NCI-H128 (cell line): ENCODE data around the gene SYNM.

Source experiments
- DNase-seq: peaks from one replicate; lab custom pipeline; 2025; ENCODE audit not compliant: unreplicated experiment; lab: John Stamatoyannopoulos, UW

SYNM gene

DNA sequence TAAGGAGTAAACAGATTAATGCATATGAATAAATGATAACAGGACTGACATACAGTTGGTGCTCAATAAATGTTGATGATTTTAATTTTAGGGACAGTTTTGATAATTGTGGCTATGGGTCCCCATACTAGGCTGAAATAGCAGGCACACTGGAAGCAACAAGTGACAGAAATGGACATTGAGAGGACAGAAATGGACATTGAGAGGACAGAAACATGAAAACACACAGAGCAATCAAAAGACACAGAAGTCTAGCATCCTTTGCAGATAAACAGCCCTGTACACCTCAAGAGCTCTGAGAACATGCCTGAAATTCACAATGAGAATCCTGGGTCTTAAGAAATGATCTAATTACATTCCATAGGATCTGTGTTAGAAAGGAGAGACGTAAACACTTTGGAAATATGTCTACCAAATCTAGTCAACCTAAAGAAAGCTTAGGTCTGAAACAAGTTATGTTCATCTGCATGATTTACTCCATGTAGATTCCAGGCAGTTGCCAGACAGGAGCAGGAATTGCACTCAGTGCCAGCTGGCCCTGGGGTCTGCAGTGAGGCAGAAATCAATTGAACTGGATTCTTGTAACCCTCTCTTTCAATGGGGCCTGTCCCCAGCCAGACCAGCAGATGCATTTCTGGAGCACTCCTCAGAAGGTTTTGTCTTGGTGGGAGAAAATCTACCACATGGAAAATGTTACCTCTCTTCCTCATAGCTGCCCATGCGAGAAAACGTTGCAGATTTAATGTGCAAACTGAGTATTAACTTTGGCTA is 60.3 kb downstream of the SYNM start:
- DNase-seq = no peak

DNA sequence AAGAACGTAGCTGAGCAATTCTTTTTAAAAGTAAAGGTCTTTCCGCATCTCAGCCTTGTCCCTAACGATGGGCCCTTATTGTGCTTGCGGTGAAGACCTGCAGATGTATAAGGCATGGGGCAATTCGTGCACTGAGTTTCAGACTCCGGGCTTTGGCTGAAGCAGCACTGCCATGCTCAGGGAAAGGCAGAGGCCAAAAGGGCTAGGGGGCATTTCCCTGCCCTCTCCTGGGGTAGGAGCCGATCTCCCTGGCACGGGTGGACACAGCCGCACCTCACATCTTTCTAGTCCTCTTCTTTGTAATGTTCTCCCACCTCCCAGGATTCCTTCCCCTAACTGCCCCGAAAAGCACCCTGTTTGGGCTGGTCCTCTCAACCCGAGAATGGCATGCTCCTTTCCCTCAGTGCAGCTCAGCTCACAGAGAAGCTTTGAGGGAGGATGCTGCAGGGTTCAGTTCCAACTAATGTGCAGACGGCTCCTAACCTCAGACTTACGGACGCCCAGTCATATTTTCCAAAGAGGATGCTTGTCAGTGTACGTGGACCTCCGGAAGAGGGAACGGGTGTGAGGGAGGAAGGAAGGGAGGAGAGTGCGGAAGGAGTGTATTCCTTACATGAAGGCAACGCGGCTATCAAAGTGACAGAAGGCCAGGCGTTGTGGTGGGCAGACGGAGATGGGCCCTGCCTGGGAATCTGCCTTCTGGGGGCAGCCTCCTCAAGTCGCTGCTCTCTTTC is 61.2 kb downstream of the SYNM start:
- no peak for DNase-seq

GRCh38 chr15:99167201-99167600 is 62.3 kb downstream of the SYNM start:
- DNase-seq = no peak

- no peak for DNase-seq
Measured at GRCh38 chr15:99167640-99168039, 62.8 kb downstream of the SYNM start.

DNA sequence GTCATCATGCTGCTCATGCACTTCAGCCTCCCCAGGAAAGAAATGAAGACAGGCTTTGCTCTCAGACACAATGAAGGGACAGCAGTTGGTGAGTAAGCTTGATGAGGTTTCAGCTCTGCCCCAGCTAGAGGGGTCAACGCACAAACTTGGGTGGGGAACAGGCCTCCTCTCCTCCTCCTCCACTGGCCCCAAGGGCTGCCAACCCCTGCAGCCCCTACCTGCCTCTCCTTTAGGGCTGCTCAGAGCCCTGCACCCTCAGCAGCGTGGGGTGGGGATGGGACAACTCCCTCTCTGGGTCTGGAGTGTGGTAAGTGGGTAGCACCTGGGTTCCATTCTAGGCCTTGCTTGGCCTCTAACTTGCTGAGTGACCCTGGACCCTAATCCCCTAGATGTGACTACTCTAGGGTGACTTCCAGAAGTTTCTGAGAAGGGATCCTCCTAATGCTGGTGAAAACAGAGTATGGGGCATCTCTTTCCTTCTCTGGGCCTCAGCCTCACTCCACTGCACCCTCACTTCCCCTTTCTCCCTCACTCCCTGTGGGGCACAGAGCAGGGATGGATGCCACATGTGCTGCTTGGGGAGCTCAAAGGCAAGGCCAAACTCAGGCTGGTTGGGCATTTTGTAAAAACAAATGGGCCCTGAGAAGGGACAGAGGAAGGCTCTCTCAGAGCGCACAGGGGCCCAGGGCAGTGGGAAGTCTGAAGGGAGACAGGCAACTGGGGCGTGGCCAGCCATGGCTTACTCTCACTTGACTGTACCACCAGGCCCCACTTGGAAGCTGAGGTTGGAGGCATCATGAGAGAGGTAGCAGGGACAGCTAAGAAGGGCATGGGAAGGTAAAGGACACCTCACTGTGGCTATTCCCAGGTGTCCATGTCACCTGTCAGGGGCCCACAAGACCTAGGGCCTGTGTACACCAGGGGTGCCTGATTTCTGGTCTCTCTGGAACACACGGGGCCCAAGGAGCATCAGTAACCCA is 64.0 kb downstream of the SYNM start:
- no peak for DNase-seq

DNA sequence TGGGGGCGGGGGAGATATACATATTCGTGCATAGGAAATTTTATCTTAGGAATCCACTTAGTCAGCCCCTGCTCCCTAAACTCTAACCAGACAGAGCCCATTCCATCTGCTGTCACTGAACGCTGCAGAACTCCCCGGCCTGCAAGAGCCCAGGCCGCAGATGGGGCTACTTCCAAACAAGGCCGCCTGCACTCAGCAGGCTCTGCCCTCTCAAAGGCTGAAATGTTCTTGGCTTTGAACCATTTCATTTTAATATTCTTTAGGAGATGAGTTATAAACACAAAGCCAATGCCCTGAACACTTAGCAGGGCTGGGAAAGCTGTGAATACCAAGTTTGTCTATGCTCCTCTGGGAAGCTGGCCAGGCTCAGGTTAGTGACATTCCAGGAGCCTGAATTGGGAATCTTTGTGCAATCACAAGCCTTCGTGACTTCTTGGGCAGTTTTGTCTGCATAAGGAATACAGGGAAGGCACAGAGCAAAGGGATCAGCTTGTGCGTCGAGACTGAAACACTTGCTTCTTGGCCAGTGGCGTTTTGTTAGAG is 65.0 kb downstream of the SYNM start:
- DNase-seq = no peak

- no peak for DNase-seq
Measured at GRCh38 chr15:99170476-99171065, 65.7 kb downstream of the SYNM start.

GRCh38 chr15:99172171-99172570 is 67.3 kb downstream of the SYNM start:
- DNase-seq = no peak

DNA sequence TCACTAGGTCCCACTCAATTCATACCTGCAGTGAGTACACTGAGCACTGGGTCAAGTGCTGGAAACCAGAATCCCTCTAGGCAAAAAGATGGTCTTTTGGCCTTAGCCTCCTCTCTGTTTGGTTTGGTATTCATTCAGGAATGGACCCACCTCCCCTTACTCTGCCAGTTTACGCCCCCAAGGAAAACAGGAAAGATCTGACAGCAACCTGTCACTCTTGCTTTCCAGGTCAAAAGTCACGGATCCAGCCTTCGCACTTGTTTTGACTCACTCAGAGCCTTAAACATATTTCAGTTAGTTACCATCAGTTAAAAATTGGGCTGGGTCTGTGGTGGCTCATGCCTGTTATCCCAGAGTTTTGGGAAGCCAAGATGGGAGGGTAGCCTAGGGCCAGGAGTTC is 68.1 kb downstream of the SYNM start:
- DNase-seq = no peak

DNA sequence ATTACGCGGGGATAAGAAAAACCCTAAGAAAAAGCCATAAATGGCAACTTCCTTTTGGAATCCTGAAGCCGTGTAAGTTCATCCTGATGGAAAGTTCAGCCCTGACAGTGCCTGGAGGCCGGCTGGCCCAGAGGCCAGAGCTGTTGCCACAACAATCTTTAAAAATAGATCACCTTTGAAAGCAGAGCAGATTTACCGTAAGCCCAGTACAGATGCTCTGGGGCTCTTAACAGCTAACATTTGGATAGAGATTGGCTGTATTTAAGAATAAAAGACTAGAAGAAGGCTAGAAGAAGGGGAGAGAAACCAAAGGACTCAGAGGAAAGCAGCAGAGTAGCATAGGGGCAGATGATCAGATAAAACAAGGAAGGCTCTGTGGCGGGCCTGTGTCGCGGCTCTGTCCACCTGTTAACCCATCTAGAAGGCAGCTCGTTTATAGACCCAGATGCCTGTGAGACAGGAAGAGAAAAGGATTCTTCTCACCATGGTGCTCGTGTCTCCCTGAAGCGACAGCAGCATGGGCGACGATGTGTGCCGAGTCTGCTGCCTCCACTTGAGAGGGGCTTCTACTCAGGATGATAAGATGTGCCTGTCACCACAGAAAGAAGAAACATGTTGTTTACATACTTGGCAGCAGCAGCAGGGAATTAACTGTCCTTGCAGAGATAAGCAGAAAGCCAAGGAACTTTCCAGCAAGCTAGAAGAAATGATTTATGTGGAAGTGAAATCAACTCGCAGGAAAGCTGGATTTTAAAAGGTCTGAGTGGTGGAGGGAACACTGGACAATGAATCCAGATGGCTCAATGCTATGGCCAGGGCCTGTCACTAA is 69.9 kb downstream of the SYNM start:
- DNase-seq = no peak

- no peak for DNase-seq
Measured at GRCh38 chr15:99176757-99177156, 71.9 kb downstream of the SYNM start.

DNA sequence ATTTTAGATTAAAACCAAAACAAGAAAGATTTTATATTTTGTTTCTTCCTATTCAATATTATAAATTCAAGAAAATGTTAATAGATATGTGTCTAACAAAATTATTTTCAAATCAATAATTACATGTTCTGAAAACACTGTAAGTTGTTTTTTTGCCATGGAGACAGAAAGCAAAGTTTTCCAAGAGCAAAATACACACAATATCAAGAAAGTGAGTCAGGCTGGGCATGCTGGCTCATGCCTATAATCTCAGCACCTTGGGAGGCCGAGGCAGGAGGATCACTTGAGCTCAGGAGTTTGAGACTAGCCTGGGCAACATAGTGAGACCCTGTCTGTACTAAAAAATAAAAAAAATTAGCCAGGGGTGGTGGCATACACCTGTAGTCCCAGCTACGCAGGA is 72.8 kb downstream of the SYNM start:
- DNase-seq = no peak

DNA sequence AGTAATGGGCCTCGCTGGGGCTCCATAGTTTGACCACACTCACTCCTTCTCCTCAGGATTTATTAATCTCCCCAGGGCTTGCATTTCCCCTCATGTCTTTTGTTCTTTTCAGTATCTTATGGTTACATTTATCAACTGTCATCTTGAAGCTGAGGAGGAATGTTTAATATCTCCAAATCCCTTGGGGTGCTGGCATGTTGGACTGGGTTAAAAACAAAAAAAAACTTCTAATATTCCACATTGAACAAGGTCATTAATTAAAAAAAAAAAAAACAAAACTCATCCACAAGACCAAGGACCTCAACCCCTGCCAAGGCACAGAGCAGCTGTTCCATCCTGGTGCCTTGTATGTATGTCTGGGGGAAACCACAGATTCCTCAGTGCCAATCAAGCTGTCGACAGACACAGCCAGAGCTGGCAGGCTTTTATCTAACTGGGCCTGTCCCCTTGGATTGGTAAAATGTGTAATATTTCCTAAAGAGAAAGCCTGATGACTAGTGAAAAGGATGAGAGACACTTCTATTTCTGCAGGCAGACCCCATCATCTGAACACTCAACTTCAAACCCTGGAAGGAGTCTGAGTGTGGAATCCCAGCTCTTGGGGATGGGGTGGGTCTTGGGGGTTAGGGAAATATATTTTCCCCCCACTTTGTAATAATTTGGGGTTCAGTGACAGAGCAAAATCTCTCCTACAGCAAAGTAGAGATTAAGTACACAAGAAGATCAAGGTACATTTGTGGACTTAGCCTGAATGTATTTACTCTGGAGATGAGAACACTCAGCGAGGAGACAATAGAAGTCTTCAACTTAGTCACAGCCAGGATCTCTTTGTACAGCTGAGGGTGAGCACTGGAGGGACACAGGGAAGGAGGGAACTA is 75.4 kb downstream of the SYNM start:
- no peak for DNase-seq

- DNase-seq = no peak
Measured at GRCh38 chr15:99180964-99181306, 76.1 kb downstream of the SYNM start.

- no peak for DNase-seq
Measured at GRCh38 chr15:99181545-99181971, 76.7 kb downstream of the SYNM start.

GRCh38 chr15:99182791-99183190 is 77.9 kb downstream of the SYNM start:
- DNase-seq = no peak
